GM19023 (cell line): ENCODE measurements around the gene PGM2.

Experiments used
- ATAC-seq: cut with Tn5 transposase; IDR thresholded peaks from one replicate; pipeline ENCODE4 v1.9.1; 2021; ENCODE audit warnings: mild to moderate bottlenecking, moderate library complexity; ENCODE audit not compliant: unreplicated experiment

PGM2 gene

DNA sequence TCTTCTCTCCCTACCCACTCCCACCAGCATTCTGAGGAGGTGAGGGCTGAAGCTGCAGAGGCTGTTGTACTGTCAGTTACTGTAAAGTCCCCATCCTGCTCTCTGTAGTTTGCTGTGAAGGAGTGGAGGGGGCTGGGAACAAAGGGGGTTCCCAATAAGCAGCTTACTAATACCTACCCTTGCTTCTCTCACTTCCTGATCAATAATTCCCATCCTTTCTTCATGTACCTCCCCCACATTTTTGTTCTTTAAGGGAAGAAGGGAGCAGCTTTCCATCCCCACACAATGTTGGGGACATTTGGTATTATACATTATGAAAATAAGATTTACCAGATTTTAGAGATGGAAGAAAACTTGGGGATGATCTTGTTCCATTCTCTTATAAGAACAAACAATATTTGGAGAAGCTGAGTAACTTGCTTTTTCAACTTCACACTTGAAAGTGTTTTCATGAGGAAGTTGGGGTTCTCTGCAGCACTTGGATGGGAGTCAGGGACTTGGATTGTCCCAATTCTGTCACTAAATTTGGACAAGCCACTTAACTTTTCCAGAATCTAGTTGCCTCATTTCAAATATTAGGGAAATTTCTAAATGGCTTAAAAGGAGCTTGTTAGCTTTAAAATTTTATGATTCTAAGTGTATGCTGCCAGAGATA lies 69.8 kb downstream of the PGM2 start:
- ATAC-seq, result no peak

DNA sequence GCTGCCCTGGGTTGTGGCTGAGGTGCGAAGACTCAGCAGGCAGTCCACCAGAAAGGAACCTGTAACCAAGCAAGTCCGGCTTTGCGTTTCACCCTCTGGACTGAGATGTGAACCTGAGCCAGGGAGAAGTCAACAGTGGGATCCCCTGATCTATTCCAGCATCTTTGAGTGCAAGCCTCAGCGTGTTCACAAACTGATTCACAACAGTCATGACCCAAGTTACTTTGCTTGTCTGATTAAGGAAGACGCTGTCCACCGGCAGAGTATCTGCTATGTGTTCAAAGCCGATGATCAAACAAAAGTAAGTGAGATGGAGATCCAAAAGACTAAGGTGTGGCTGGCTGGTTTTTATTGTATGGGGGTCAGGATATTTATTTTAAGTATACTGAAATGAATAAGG lies 75.7 kb downstream of the PGM2 start:
- no peak for ATAC-seq

DNA sequence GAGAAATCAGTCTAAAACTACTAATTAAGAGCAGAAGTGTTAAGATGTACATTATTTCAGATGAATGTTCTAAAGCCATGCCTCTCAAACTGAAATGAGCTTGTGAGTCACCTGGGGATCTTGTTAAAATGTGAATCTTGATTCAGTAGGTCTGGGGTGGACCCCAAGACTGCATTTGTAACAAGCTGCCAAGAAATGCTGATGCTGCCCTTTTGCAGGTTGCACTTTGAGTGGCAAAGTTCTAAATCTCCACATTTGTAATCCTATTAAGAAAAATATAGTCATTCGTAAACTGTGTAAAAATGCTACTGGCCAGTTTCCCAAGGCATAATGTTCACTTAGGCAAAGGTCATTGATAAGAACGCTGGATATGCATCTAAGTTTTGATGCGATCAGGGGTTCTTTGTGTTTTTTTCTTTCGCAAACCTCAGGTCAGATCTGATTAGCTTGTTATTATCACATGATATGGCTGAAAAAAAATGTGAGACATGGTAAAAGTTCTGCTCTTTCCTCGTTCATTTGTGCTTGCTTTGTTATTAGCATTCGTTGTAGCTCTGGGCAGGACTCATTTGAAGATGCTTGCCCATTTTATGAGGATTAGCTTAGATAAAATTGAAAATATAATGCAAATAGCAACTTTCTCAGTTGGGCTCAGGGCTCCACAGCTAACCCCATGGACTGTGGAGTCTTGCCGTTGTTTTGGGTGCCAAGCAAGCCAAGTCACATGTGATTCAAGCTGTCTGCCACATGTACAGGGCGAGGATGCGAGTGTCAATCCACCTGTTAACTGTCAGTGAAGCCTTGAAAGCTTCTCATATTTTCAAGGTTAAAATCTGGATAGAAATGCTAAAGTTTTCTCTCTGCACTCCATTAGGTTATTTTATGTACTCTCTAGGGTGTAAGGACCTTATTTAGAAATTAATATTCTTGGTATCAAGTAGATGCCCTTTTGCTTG lies 76.5 kb downstream of the PGM2 start:
- ATAC-seq, result no peak

DNA sequence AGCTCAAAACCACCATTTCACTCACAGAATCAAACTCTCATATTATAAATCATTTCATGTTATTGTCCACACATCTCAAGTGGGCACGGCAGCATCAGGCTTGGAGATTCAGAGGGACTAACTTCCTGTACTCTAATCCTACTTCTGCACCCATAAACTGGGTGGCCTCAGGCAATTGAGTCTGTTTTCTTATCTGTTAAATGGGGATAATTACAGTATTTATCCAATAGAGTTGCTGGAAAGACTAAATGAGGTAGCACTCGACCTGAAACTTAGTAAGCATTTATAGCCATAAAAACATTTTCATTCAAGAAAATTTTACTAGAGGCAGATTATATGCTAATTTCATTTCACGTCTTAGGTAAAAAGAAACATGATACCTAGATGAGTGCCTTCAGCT lies 77.4 kb downstream of the PGM2 start:
- ATAC-seq, result no peak

DNA sequence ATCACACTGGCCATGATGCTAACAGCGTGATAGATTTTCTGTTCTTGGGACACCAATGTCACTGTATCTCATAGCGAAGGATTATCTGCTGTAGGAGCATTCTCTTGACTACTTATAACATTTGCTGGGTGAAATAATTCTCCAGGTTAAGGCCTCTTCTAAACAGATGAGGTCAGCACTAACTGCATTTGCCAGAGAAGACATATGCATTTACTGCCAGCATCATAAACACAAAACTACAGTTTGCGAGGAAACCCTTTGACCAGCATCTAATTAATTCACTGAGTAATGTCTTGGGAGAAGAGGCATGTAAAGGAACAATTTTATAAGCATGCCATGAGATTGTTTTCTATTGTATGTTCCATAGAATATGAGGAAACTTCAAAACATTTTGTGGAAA lies 78.3 kb downstream of the PGM2 start:
- no peak for ATAC-seq

DNA sequence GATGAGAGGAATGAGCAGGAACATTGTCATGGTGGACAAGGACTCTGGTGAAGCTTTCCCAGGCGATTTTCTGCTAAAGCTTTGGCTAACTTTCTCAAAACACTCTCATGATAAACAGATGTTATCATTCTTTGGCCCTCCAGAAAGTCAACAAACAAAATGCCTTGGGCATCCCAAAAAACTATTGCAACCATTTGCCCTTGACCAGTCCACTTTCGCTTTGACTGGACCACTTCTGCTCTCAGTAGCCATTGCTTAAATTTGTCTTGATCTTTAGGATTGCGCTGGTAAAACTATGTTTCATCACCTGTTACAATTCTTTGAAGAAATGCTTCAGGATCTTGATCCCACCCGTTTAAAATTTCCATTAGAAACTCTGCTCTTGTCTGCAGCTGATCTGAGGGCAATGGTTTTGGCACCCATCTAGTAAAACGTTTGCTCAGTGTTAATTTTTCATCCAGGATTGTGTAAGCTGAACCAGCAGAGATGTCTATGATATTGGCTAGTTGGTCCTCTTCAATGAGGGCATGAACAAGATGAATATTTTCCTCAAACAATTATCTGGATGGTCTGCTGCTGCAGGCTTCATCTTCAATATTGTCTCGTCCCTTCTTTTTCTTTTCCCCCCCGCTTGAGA lies 79.2 kb downstream of the PGM2 start:
- ATAC-seq, result no peak

DNA sequence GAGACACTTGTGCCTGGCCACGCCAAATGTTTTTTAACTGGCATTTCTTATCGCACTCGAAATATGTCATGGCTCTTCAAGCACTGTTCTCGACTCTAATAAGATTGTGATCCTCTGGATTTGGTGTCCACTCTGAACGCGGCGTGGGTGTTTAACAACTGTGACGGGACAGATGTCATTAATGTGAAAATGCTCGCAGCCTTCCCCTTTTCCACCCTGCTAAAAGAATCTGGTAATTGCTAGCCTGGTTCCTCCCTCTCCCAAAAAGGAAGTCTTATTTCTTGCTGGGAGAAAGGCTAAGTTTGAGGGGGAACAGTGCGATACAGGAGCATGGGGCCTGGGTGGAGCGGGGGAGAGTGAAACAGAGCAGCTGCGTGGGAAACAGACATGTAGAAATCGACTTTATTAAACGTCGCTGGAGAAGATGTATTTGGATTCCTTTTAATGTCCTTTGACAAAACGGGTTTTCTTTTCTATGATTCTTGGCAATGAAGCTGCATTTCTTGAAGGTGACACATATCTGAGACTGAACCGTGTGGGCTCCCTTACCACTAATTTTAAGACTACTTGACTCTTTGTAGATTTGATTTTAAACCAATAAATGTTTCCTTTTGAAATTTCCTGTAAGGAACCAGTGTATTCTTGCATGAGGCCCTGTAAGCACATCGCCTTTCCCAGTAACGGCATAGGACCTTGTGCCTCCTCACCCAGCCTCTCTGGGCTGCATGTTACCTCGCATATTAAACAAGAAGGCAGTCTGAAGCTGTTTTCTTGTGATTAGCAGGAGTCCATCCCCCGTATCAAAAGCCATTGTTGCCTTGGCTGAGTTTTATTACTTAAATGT lies 82.2 kb downstream of the PGM2 start:
- no peak for ATAC-seq

DNA sequence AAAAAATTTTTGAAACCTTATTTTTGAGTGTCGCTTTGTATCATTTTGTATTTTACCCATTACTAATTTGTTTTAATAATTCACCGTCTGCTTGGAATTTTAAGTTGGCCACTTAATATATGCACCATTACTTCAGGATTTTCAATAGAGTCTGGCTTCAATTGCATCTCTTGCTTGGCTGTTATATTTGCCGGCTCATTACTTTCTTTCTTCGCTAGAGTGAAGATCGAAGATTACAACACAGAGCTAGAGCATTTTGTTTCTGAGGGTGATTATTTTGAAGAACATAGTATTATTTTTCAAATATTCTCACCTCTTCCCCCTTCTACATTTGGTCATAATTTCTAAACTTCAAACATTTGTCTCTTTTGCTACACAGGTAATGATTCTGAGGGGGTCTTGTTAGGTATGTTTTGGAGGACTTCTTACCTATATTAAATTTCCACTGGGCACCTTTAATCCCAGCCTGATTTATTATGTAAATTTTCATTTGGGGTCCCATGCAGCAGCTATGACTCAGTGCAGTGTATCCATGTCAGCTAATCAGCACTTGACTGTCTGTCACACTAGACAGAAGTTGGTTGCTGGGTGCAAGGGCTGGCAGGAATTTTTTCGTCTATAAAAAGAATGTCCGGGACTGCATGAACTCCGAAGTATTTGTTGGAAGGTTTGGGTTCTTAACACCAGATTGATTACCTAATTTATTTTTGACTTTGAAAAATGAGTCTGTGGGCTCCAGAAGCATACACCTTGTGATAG lies 83.0 kb downstream of the PGM2 start:
- ATAC-seq, result no peak

DNA sequence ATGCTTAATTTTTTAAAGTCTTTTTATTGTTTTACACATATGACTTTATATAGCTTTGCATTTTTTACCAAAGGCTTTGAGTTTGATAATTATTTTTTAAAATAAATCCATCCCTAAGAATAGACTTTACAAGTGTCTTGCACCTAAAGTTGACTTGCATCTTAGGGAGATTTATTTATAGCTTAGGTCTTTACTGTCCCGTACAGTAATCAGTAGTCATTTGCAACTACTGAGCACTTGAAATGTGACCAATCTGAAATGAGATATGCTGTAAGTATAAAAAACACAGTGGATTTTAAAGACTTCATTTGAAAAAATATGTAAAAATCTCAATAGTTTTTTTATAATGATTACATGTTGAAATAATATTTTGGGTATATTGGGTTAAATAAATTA lies 83.6 kb downstream of the PGM2 start:
- ATAC-seq, result no peak
